A549 (cell line): Measurements from ENCODE around the gene DTD1.

ENCODE experiments used
- CHD2 ChIP-seq: fragments of 150-350 bp; IDR thresholded peaks from 2 replicates; pipeline ENCODE4 v1.6.1; 2014; ENCODE audit warnings: low read length; ENCODE audit not compliant: partially characterized antibody
- RFX5 ChIP-seq: fragments of 450-650 bp; IDR thresholded peaks from 2 replicates; pipeline ENCODE4 v1.7.1; 2014; ENCODE audit warnings: antibody characterized with exemption, mild to moderate bottlenecking, moderate library complexity
- ZFP36 ChIP-seq: fragments of 450-650 bp; IDR thresholded peaks from 2 replicates; pipeline ENCODE4 v1.6.1; 2014; ENCODE audit warnings: borderline replicate concordance; ENCODE audit not compliant: partially characterized antibody
- TF ChIP-seq, protein P1 (sequence below): fragments of >200 bp; sonication (Bioruptor Twin); formaldehyde crosslinking; IDR thresholded peaks from 3 replicates; pipeline ENCODE4 v1.5.1; 2016

GRCh38 chr20:18543216-18543615, 44.6 kb upstream of the DTD1 start:
- TF ChIP-seq, protein P1, sequence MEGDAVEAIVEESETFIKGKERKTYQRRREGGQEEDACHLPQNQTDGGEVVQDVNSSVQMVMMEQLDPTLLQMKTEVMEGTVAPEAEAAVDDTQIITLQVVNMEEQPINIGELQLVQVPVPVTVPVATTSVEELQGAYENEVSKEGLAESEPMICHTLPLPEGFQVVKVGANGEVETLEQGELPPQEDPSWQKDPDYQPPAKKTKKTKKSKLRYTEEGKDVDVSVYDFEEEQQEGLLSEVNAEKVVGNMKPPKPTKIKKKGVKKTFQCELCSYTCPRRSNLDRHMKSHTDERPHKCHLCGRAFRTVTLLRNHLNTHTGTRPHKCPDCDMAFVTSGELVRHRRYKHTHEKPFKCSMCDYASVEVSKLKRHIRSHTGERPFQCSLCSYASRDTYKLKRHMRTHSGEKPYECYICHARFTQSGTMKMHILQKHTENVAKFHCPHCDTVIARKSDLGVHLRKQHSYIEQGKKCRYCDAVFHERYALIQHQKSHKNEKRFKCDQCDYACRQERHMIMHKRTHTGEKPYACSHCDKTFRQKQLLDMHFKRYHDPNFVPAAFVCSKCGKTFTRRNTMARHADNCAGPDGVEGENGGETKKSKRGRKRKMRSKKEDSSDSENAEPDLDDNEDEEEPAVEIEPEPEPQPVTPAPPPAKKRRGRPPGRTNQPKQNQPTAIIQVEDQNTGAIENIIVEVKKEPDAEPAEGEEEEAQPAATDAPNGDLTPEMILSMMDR = no peak
- no peak for TF ChIP-seq ZFP36
- no peak for TF ChIP-seq CHD2
- TF ChIP-seq RFX5 = no peak
